CD4-positive, CD25-positive, alpha-beta regulatory T cell (primary cell): Measurements from ENCODE around the gene MEIKIN. TPM values are rescaled to one million over a fixed set of nuclear protein-coding genes. Genes with fewer than 3 reads are reported as not detected.
A peak's percentile ranks its signal among the peaks of the same experiment; 100 is the strongest.

Experiments
- ATAC-seq, 2 donors: fragments of 150-1000 bp; cut with Tn5 transposase; one replicate each; pipeline ENCODE4 v1.10.0; 2021; ENCODE audit warnings: low read depth in 2 of 2, moderate number of reproducible peaks in 2 of 2, moderate library complexity in 1 of 2
- DNase-seq, 3 donors: peaks; one replicate each; pipeline versions ENCODE4 v3.0.0 to v3.0.0-alpha.2; 2012 to 2022; ENCODE audit warnings: mixed read lengths in 1 of 3
- H3K27ac ChIP-seq: one replicate; pipeline ENCODE4 v1.7.0; 2013; ENCODE audit warnings: mild to moderate bottlenecking, low read length; ENCODE audit not compliant: insufficient read depth, poor library complexity, severe bottlenecking
- H3K27me3 ChIP-seq: one replicate; pipeline ENCODE4 v1.7.0; 2013; ENCODE audit warnings: low read length; ENCODE audit not compliant: control insufficient read depth, insufficient read depth
- H3K36me3 ChIP-seq: one replicate; pipeline ENCODE4 v1.7.0; 2013; ENCODE audit warnings: mild to moderate bottlenecking, low read length, moderate library complexity; ENCODE audit not compliant: control insufficient read depth, insufficient read depth
- H3K4me1 ChIP-seq: 2 replicates; pipeline ENCODE4 v1.7.0; 2013; ENCODE audit warnings: mild to moderate bottlenecking, low read length; ENCODE audit not compliant: insufficient read depth, control insufficient read depth, poor library complexity, severe bottlenecking
- H3K4me3 ChIP-seq: one replicate; pipeline ENCODE4 v1.7.0; 2013; ENCODE audit warnings: low read depth, mild to moderate bottlenecking, low read length, moderate library complexity
- H3K9me3 ChIP-seq, 2 experiments: 1 replicate in 1 of 2; 2 replicates in 1 of 2; pipeline ENCODE4 v1.7.0; 2013; ENCODE audit warnings: low read length in 2 of 2, mild to moderate bottlenecking in 1 of 2, moderate library complexity in 1 of 2; ENCODE audit not compliant: control insufficient read depth in 2 of 2
- H3K27ac Mint-ChIP-seq, 3 donors: one replicate each; pipeline ENCODE4 v1.8.0; 2020 to 2022; ENCODE audit warnings: mild to moderate bottlenecking in 3 of 3, mixed read lengths in 3 of 3, moderate library complexity in 2 of 3
- H3K27me3 Mint-ChIP-seq: one replicate; pipeline ENCODE4 v1.8.0; 2022; ENCODE audit warnings: mild to moderate bottlenecking, mixed read lengths
- H3K36me3 Mint-ChIP-seq: one replicate; pipeline ENCODE4 v1.8.0; 2020; ENCODE audit warnings: mixed read lengths
- H3K4me1 Mint-ChIP-seq, 4 donors: one replicate each; pipeline ENCODE4 v1.8.0; 2020 to 2022; ENCODE audit warnings: mixed read lengths in 4 of 4, mild to moderate bottlenecking in 1 of 4
- H3K4me3 Mint-ChIP-seq, 4 donors: one replicate each; pipeline ENCODE4 v1.8.0; 2020 to 2022; ENCODE audit warnings: mild to moderate bottlenecking in 4 of 4, mixed read lengths in 4 of 4, moderate library complexity in 3 of 4
- H3K9me3 Mint-ChIP-seq, 7 donors: one replicate each; pipeline ENCODE4 v1.8.0; 2020 to 2022; ENCODE audit warnings: mixed read lengths in 7 of 7, mild to moderate bottlenecking in 3 of 7, moderate library complexity in 2 of 7
- polyA plus RNA-seq, 4 donors: library from polyadenylated mRNA; unstranded; fragments of 300-500 nt; fragmentation: Illumina TruSeq; gene quantifications; one replicate each; pipeline ENCODE4 v1.2.3, GENCODE V29; 2021
- total RNA-seq: library from RNA; stranded (reverse); gene quantifications from one replicate; pipeline ENCODE4 v1.2.3, GENCODE V29; 2022

The MEIKIN gene
- total and polyA plus RNA-seq, 5 donors from 2014 or later = not detected

DNA sequence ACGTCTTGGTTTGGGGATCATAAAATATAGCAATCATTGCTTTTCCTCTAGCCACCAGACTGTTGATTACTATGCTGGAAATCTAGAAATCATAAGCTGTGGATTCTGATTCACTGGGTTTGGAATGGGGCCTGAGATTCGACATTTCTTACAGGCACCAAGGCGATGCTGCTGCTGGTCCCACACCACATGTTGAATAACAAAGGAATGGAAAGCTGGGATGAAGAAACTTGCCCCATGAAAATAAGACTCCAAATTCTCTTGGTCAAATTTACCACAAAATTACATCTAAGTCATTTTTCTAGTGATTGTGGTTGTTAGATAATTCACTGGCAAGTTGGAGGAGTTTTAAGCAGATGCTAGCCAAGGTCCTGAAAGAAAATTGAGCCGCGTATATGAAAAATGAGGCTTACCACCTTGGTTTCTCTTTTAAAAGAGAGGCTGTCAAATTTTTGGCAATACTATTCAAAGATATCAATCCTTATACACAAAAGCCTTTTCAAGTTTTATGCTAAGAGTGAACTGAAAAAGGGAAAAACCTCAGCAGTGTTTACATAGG, 23.0 kb upstream of the MEIKIN start:
- Mint-ChIP-seq H3K36me3 (peaks cover 36% of the 10 kb centered on the region), H3K4me3 (no peak overlapping the region), H3K4me1 (peaks cover 0 to 16% (median 2%) of the 10 kb centered on the region in 4 donors), H3K27me3 (no peaks in the 10 kb centered on the region), H3K9me3 (peaks cover 0 to 2% (median 0%) of the 10 kb centered on the region in 7 donors), H3K27ac (peak overlapping the region in 1 of 3 donors; percentile 52)
- H3K27ac ChIP-seq = no peak overlapping the region
- no peaks in the 10 kb centered on the region for H3K9me3 ChIP-seq
- H3K27me3 ChIP-seq = no peaks in the 10 kb centered on the region
- DNase-seq = no peak
- H3K36me3 ChIP-seq = peaks cover 3% of the 10 kb centered on the region
- H3K4me1 ChIP-seq = no peaks in the 10 kb centered on the region
- no peak overlapping the region for H3K4me3 ChIP-seq
- no peak for ATAC-seq

DNA sequence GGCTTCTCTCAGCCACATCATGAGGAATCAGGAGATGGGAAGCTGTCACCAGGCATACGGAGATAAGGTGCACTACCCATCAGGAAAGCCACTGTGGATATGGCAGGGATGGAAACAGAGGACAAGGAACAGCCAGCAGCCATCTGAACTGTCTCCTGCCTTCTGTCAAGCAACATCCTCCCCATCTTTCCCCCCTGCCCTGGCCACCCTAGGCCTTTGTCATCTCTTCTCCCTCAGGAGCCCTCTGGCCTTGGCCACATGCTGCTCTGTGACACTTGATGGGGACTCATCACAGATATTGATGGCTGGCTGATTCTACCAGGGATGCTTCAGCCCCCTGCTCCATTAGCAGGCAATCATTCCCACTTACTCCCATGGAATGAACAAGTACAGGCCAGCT, 21.1 kb upstream of the MEIKIN start:
- H3K27ac Mint-ChIP-seq = peak overlapping the region in 1 of 3 donors; percentile 15
- peaks cover 38% of the 10 kb centered on the region for H3K36me3 Mint-ChIP-seq

DNA sequence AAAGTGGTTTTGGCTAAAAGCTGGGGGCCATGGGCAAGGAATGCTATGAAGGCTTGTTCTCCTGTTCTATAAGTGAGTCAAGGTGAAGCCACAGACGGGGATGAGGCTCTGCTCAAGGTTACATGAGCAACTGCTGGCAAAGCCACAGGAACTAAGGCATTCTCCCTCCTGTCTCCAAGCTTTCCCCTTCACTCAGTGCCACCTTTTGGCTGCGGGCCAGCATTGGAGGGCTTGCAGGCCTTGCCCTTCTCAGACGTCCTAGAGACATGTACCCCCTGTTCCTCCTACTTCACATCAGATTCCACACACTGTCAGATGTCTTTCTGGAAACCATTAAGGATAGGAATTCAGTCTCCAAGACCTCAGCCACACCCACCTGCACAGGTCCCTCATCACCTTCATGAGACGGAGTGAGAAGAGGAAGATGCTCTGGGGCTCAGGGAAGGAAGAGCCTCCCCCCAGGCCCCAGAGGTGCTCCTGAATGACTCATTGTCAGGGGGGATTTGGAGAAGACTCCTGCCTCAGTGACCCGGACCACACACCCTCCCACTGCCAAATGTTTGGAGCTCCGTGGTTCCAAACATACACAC, 20.5 kb upstream of the MEIKIN start:
- Histone ChIP-seq H3K4me3 (no peak overlapping the region), H3K27ac (no peak overlapping the region), H3K9me3 (no peaks in the 10 kb centered on the region), H3K36me3 (peaks cover 3% of the 10 kb centered on the region), H3K27me3 (no peaks in the 10 kb centered on the region), H3K4me1 (no peaks in the 10 kb centered on the region)
- H3K36me3 Mint-ChIP-seq = peaks cover 38% of the 10 kb centered on the region
- ATAC-seq (no peak), DNase-seq (no peak)
- no peaks in the 10 kb centered on the region for H3K27me3 Mint-ChIP-seq
- H3K4me3 Mint-ChIP-seq = no peak overlapping the region
- H3K4me1 Mint-ChIP-seq = peaks cover 0 to 2% (median under 1%) of the 10 kb centered on the region in 4 donors
- peaks cover 0 to 3% (median 0%) of the 10 kb centered on the region in 7 donors for H3K9me3 Mint-ChIP-seq
- H3K27ac Mint-ChIP-seq = peak overlapping the region in 1 of 3 donors; percentile 15

More for the DNA sequence above, 21.1 kb upstream of the MEIKIN start:
- Histone ChIP-seq H3K36me3 (peaks cover 3% of the 10 kb centered on the region), H3K4me3 (no peak overlapping the region), H3K27ac (no peak overlapping the region), H3K9me3 (no peaks in the 10 kb centered on the region), H3K27me3 (no peaks in the 10 kb centered on the region), H3K4me1 (no peaks in the 10 kb centered on the region)
- ATAC-seq = no peak
- no peaks in the 10 kb centered on the region for H3K27me3 Mint-ChIP-seq
- peaks cover 0 to 2% (median under 1%) of the 10 kb centered on the region in 4 donors for H3K4me1 Mint-ChIP-seq
- H3K9me3 Mint-ChIP-seq = peaks cover 0 to 3% (median 0%) of the 10 kb centered on the region in 7 donors
- no peak for DNase-seq
- no peak overlapping the region for H3K4me3 Mint-ChIP-seq

DNA sequence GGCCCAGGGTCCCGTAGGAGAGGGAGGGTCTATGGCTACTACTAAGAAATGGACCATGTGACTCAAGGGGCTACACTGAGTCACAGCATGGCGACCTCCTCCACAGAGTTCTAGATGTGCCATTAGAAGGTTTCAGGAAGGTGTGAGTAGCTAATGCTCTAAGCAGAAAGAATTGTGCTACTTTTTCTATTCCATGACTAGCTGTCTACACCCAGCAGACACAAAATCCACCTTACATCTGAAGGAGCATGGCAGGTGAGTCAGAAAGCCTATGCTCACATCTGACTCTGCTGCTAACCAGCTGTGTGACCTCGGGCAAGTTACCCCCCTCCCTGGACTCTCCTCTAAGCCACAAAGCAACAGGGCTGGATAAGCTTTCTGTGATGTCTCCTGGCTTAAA, 14.4 kb upstream of the MEIKIN start:
- peaks cover 0 to 3% (median under 1%) of the 10 kb centered on the region in 4 donors for H3K4me1 Mint-ChIP-seq
- no peaks in the 10 kb centered on the region for H3K9me3 ChIP-seq
- no peak overlapping the region for H3K4me3 Mint-ChIP-seq
- H3K36me3 ChIP-seq = peaks cover 2% of the 10 kb centered on the region
- no peak overlapping the region for H3K27ac Mint-ChIP-seq
- DNase-seq (no peak), ATAC-seq (no peak)
- peaks cover 38% of the 10 kb centered on the region for H3K36me3 Mint-ChIP-seq
- H3K4me3 ChIP-seq = no peak overlapping the region
- H3K27me3 ChIP-seq = no peaks in the 10 kb centered on the region
- no peak overlapping the region for H3K27ac ChIP-seq
- peaks cover 0 to 3% (median 0%) of the 10 kb centered on the region in 7 donors for H3K9me3 Mint-ChIP-seq
- H3K27me3 Mint-ChIP-seq = peaks cover 5% of the 10 kb centered on the region
- H3K4me1 ChIP-seq = no peaks in the 10 kb centered on the region

DNA sequence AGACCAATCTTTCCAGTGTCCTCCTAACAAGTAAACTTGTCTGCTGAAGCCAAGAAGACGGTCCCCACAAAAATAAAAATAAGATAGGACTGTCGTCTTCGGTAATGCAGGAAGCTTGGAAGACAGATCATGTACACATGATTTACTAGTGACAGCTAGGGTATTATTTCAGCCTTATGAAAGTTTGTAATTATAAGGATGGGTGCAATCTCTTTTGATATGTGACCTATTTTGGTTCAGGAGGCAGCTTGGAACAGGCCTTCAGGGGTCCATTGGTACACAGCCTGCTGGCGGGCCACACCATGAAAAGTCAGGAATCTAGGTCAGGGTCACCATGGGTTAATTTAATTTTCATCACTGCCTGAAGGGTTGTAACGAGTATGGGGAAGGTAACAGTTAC, 13.7 kb upstream of the MEIKIN start:
- no peaks in the 10 kb centered on the region for H3K9me3 ChIP-seq
- Mint-ChIP-seq H3K27ac (no peak overlapping the region), H3K27me3 (peaks cover 13% of the 10 kb centered on the region), H3K4me3 (no peak overlapping the region), H3K36me3 (peaks cover 45% of the 10 kb centered on the region), H3K4me1 (peaks cover 0 to 8% (median 3%) of the 10 kb centered on the region in 4 donors), H3K9me3 (peaks cover 0 to 3% (median 0%) of the 10 kb centered on the region in 7 donors)
- no peaks in the 10 kb centered on the region for H3K27me3 ChIP-seq
- H3K27ac ChIP-seq = no peak overlapping the region
- no peak overlapping the region for H3K4me3 ChIP-seq
- peaks cover 2% of the 10 kb centered on the region for H3K36me3 ChIP-seq
- no peak for ATAC-seq
- DNase-seq = no peak
- H3K4me1 ChIP-seq = no peaks in the 10 kb centered on the region

DNA sequence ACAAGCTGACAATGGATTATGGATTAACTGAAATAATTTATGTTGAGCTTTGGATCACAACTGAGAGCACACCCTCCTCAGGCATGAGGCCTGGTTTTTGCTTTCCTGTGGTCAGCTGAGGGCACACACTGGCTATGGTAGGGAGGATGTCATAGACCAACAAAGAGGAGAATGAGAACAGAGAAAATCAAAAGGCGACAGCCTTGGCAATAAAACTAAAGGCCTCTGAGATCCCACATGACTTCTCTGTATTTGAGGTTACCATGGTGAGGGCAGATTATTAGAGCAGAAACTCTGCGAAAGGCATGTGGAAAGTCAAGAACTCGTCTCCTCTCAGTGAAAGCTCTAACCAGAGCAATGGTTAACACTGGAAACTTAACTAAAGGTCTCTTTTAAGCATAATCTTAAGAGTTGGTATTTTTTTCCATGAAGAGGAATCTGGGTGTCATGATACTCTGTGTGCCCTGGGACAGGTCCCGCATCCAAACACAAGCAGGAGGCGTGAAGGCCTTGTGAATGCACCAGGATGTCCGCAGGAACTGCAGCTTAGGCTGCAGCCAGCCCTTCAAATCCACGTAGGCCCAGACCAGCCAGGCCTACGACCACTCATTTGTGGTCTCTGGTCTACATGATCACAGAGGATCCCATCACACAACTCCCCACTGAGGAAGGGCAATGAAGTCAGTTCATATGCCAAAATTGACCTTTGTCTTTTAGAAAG, 12.4 kb upstream of the MEIKIN start:
- H3K27me3 ChIP-seq = no peaks in the 10 kb centered on the region

DNA sequence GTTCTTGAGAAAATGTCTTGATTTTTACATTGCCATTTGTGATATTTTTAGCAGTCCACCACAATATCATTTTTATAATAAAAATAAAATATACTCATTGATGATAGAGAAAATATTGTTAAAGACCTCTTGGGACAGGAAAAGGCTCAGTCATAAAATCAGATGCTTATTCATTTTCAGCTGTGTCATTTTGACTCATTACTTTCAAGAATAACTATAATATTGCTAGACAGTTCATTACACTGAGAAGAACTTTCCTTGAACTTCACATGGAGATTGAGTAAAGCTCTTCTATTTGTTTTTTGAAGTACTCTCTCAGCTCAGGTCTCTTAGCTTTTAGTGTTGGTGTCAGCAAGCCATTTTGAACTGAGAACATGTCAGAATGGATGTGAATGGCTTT, 8.5 kb upstream of the MEIKIN start:
- Histone ChIP-seq H3K27ac (no peak overlapping the region), H3K27me3 (peaks cover 1% of the 10 kb centered on the region), H3K4me1 (no peaks in the 10 kb centered on the region), H3K4me3 (no peak overlapping the region), H3K36me3 (peaks cover 2% of the 10 kb centered on the region), H3K9me3 (no peaks in the 10 kb centered on the region)
- DNase-seq (peak in 1 of 3 donors; percentile 16), ATAC-seq (no peak)
- H3K36me3 Mint-ChIP-seq = peaks cover 20% of the 10 kb centered on the region
- peaks cover 0 to 2% (median 0%) of the 10 kb centered on the region in 7 donors for H3K9me3 Mint-ChIP-seq
- no peak overlapping the region for H3K27ac Mint-ChIP-seq
- H3K27me3 Mint-ChIP-seq = peaks cover 14% of the 10 kb centered on the region
- H3K4me1 Mint-ChIP-seq = peaks cover 0 to 8% (median 3%) of the 10 kb centered on the region in 4 donors
- no peak overlapping the region for H3K4me3 Mint-ChIP-seq

More for the DNA sequence above, 12.4 kb upstream of the MEIKIN start:
- Histone ChIP-seq H3K9me3 (no peaks in the 10 kb centered on the region), H3K36me3 (peaks cover 2% of the 10 kb centered on the region), H3K27ac (no peak overlapping the region), H3K4me3 (no peak overlapping the region), H3K4me1 (no peaks in the 10 kb centered on the region)
- DNase-seq = no peak
- H3K27me3 Mint-ChIP-seq = peaks cover 14% of the 10 kb centered on the region
- H3K27ac Mint-ChIP-seq = no peak overlapping the region
- H3K36me3 Mint-ChIP-seq = peaks cover 38% of the 10 kb centered on the region
- H3K4me3 Mint-ChIP-seq = no peak overlapping the region
- no peak for ATAC-seq
- peaks cover 0 to 2% (median 0%) of the 10 kb centered on the region in 7 donors for H3K9me3 Mint-ChIP-seq
- peaks cover 0 to 8% (median 3%) of the 10 kb centered on the region in 4 donors for H3K4me1 Mint-ChIP-seq
